Neural progenitor cell (in vitro differentiated cells): Measurements from ENCODE around the gene VPS35L.

Experiments used
- EZH2 ChIP-seq: fragments of 200-600 bp; sonication (generic); IDR thresholded peaks from 2 replicates; pipeline ENCODE4 v1.6.1; 2017; ENCODE audit warnings: antibody characterized with exemption, mild to moderate bottlenecking, moderate library complexity
- EZH2phosphoT487 ChIP-seq: fragments of 200-600 bp; sonication (generic); IDR thresholded peaks from 2 replicates; pipeline ENCODE4 v1.6.1; 2017; ENCODE audit warnings: antibody characterized with exemption
- TF ChIP-seq, protein P1 (sequence below): fragments of 200-600 bp; sonication (generic); IDR thresholded peaks from 2 replicates; pipeline ENCODE4 v1.5.1; 2017; ENCODE audit warnings: antibody characterized with exemption, mild to moderate bottlenecking

DNA sequence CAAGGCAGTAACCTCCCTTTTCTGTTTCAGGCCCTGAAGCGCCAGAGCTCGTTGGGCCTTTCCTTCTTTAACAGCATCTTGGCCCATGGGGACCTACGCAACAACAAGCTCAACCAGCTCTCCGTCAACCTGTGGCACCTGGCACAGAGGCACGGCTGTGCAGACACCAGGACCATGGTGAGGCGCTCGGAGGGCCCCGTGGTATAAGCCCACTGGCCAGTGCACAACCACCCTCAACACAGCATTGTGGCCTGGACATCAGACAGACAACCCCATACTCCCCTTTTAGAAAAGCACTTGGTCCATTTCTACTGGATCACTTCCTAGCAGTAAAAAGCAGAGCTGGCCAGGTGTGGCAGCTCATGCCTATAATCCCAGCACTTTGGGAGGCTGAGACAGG is 144.0 kb downstream of the VPS35L start:
- TF ChIP-seq, protein P1, sequence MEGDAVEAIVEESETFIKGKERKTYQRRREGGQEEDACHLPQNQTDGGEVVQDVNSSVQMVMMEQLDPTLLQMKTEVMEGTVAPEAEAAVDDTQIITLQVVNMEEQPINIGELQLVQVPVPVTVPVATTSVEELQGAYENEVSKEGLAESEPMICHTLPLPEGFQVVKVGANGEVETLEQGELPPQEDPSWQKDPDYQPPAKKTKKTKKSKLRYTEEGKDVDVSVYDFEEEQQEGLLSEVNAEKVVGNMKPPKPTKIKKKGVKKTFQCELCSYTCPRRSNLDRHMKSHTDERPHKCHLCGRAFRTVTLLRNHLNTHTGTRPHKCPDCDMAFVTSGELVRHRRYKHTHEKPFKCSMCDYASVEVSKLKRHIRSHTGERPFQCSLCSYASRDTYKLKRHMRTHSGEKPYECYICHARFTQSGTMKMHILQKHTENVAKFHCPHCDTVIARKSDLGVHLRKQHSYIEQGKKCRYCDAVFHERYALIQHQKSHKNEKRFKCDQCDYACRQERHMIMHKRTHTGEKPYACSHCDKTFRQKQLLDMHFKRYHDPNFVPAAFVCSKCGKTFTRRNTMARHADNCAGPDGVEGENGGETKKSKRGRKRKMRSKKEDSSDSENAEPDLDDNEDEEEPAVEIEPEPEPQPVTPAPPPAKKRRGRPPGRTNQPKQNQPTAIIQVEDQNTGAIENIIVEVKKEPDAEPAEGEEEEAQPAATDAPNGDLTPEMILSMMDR, result no peak
- TF ChIP-seq EZH2 (no peak), EZH2phosphoT487 (no peak)
